ENCODE results near the gene VMA21.

Gene VMA21
- 47.1 to 256 (median 148) reads per million in 3 experiments for total RNA-seq

DNA sequence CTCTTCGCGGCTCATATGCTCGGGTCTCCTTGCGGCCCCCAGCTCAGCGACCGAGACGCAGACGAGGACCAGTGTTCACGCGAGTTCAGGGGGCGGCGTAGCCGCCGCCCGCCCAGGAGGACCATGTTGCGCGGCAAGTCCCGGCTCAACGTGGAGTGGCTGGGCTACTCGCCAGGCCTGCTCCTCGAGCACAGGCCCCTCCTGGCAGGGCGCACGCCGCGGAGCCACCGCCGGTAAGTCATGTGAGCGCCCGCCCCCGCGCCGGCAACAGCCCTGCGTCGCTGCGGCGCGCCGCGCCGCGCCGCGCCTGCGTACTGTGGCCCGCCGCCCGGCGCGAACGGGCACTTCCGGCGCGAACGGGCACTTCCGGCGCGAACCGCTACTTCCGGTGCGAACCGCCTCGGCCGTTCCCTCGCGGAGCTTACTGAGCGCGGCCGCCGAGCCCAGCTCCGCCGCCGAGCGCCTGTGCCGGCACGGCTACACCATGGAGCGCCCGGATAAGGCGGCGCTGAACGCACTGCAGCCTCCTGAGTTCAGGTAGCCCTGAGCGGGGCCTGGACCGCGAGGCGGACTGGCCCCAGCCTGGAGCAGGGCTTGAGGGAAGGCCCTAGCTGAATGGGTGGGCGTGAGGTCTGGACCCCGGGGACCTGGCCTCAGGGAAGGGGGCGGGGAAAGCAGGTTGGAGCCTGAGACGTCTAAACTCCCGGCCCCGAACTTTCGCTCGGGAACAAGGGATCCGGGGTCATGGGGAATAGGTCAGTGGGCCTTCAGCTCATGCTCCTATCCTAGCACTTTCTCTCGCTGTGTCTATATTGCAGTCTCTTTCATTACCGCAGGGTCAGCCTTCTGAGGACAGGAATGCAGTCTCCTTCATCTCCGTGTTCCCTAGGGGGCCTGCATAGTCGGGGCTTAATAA, at the start of gene VMA21:
VMA21 (plus strand) TSS at position 382 of the 916 bp plus-strand sequence; CDS start at position 485, 103 bp downstream.
- peak; percentile 81 for DNase-seq

DNA sequence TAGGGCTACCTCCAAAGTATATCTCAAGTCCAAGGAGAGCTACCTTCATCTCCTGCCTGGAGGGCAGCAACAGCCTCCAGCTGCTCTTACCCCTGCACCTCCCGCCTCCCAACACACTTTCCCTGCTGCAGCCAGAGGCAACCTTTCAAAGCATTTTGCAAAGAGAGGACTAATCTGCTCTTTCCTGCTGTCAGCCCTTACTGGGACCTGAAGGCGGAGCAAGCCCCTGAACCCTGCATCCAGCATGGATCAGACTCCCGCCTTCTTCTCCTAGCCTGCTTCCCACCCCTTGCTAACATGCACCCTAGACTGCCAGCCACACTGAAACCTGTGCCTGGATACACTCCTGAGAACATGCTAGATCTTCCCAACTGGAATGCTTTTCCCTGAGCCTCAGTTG, 37.7 kb upstream of the VMA21 start:
- DNase-seq = no peak

- no peak for DNase-seq
Observed at GRCh38 chrX:151359931-151360871, 36.8 kb upstream of the VMA21 start.

DNA sequence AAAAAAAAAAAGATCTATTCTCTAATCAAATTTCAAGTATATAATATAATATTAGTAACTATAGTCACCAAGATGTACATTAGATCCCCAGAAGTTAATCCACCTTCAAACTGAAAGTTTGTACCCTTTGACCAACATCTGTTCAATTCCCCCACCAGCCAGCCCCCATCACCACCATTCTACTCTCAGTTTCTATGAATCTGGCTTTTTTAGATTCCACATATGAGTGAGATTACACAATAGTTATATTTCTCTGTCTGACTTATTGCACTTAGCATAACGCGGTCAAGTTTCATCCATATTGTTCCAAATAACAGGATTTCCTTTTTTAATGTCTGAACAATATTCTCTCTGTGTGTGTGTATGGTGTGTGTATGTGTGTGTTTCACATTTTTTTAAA, 33.7 kb upstream of the VMA21 start:
- no peak for DNase-seq

DNA sequence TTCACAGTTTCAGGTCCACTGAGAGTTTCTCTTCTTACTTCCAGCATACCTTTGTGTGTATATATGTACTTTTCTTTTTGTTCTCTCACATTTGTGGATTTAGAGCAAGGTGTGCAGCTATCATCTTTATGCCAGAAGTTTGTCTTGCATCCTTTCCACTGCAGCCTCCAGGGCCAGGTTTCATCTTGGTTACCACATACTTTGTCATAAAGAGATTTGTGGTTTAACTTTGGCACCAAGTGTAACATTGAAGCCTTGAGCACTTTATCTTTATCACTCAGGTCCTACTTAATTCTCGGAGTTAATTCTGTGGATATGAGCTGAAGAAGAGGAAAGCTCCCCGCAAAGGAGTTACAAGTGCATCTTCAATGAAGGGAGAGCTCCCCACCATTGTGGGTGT, 31.4 kb upstream of the VMA21 start:
- no peak for DNase-seq

DNA sequence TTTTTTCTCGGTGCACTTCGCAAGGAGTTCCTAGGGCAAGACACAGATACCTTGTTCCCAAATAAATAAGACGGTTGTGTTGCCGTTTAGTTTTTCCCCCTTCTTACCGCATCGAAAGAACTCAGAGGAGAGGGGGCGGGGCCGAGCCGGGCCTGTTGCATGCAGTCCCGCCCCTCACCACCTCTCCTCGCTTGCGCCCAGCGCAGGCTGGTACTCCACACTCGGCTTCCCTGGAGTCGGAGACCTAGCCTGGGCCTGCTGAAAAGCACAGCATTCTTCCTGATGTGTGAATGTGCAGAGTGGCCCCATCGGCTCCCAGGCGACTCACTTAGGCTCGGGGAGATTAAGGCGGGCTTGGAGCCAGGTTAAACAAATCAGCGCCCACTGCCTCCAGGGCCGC, 26.1 kb upstream of the VMA21 start:
- DNase-seq = no peak

DNA sequence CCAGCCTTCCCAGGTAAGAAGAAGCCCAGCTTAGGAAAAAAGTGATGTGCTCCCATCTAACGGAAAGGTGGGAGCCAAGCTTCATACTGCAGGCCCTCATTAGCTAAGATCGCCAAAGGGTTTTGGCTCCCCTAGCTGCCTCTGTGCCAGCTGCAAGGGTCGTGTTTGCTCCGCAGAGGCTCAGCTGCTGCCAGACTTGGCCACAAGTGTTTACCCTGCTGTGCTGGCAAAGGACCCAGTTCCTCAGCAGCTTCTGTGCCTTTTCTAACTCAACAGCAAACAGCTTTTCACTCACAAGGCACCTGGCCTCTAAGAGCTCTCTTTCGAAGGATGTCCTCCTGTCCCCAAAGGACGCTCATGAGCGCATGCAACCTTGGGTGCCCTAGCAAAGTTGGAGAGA, 12.2 kb upstream of the VMA21 start:
- DNase-seq = no peak

DNA sequence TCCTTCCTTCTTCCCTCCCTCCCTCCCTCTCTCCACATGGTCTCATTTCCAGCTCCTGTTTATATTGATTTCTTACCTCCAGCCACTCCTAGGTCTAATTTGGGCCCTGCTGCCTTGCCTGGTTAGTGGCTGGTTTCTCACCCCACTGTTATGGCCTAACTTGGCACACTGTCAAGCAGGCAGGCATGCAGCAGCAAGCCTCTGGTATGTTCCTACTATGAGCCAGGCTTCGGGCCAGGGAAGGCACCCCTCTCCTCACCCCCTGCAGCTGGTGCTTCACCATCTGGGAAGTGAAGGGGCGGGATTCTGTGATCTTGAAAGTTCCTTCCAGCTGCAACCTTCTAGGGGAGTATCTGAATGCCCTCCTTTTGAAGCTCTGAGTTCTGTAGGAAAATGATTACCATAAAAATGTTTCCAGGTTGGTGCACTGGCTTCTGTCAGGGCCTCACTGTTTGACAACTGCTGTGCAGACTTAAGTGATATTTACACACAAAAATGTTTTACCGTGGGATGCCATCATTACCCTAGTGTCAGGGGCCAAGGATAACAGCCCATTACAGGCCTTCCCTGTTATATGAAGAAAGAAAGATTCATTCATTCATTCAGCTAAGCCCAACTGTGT, 10.1 kb upstream of the VMA21 start:
- no peak for DNase-seq

DNA sequence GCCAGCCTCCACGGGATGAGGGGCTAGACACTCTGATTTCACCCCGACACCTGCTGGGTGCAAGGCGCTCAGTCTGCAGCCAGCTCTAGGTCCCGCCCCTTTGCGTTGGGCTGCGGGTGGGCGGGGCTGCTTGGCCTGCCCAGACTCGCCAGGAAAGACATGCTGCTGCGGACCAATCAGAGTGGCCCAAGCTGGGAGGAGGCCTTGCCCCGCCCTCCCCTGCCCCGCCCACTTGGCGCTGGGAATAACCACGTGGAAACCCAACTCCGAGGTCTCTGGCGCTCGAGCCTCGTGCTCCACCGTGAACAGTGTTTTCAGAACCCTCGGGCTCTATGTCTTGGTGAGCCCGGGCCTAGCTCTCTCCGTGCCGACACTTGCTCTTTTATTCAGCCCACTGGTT, 5.3 kb upstream of the VMA21 start:
- DNase-seq = no peak

GRCh38 chrX:151393514-151393913, 3.5 kb upstream of the VMA21 start:
- DNase-seq = peak; percentile 81

DNA sequence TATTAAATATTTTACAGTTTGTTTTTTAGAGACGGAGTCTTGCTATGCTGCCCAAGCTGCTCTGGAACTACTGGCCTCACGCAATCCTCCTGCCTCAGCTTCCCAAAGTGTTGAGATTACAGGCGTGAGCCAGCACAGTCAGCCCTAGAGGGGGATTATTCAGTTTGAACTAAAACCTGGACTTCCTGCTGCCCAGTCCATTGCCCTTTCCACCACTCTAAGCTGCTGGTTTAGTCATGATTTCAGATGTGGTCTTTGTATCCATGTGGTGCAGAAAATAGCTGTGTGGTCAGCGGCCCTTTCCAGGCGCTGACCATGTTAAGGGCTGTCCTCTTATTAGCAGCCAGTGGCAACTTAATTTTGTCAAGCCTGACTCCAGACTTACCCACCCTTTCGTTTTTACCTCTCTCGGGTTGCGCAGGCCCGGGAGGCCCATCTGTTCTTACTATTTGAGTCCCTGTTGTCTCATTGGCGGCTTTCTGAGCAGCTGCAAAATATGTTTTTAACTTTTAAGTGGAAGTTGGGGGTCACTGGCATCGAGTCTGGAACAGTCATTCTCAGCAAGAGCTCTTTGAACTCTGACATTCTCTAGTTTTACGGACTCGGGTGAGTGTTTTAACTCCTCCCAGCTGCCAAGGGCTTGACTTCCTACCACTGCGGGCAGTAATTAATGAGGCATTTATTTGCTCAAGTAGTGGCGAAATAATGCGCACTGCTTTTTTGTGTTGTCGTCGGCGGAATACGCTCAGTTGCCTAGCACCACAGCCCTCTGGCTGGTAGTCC, 773 bp upstream of the VMA21 start:
- DNase-seq = no peak

DNA sequence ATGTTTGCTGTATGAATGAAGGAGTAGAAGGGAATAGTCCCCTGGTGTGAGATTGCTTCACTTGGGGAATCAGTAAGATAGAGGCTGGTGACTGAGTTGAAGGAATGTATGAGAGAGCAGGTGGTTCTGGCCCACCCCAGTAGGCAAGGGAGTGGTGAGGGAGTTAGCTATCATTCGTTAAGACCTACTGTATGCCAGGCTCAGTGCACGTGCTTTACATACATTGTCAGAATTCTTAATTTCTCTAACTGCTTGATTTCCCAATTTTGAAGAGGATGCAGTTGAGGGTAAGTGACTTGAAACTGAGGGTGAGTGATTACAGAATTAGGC, 700 bp downstream of the VMA21 start:
- DNase-seq = no peak

DNA sequence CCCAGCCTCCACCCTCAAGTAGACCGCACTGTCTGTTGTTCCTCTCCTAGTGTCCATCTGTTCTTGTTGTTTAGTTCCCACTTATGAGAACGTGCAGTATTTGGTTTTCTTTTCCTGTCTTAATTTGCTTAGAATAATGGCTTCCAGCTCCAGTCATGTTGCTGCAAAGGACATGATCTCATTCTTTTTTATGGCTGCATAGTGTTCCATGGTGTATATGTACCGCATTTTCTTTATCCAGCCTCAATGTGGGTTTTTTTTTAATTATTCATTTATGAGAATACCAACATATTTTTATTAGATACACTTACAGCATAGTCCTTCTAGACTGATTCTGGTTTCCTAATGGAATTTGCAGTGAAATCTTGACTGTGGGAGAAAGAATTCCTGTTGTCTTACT, 1.3 kb downstream of the VMA21 start:
- DNase-seq = no peak

DNA sequence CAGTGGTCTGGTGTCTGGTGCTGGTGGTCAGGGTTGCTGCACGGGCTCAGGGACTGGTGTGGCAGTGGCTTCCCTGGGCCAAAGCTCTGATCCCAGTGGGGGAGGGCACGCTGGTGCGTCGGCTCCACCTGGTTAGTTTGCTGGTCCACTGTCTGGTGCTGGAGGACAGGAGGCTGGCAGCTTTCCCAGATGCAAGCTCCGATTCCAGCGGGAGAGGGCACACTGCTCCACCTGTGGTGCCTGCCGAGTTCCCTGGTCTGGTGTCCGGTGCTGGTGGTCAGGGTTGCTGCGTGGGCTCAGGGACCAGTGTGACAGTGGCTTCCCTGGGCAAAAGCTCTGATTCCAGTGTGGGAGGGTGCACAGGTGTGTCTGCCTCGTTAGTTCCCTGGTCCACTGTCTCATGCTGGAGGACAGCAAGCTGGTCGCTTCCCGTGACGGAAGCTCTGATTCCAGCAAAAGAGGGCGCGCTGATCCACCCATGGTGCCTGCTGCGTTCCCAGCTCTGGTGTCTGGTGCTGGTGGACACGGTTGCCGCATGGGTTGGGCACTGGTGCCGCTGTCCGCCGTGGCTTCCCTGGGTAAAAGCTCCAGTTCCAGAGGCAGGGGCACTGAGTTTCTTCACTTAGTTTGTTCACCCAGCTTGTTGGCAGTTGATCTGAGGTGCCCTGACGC, 5.8 kb downstream of the VMA21 start:
- no peak for DNase-seq

DNA sequence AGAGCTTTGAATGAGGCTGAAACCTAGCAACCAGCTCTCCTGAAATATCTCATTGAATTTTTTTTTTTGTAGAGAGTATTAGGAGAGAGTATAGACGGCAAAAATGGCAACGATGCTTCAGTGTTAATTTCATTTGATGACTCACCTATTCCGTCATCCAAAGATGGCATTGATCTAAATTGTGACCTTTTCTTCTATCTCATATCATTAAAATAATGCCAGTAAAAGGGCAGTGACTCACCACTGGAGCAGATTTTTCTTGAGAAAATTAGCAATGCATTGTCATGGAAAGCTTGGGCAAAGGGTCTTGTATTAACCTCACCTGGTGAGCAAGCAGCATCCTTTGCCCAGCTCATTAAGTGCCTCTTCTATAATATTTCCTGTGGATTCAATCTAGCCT, 19.6 kb downstream of the VMA21 start:
- no peak for DNase-seq

GRCh38 chrX:151419782-151420181, 22.8 kb downstream of the VMA21 start:
- no peak for DNase-seq

DNA sequence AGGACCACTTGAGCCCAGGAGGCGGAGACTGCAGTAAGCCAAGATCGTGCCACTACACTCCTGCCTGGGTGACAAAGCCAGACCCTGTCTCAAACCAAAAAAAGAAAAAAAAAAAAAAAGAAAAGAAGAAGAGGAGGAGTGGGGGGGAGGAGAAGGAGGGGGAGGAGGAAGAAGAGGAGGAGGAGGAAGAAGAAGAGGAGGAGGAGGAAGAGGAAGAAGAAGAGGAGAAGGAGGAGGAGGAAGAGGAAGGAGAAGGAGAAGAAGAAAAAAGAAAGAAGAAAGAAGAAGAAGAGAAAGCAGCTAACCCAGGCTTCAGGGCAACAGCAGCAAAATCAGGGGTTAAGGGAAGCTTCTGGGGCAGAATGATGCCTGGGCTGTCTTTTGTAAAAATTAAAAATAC, 27.5 kb downstream of the VMA21 start:
- DNase-seq = no peak

- DNase-seq = no peak
Observed at GRCh38 chrX:151448509-151448908, 51.5 kb downstream of the VMA21 start.

DNA sequence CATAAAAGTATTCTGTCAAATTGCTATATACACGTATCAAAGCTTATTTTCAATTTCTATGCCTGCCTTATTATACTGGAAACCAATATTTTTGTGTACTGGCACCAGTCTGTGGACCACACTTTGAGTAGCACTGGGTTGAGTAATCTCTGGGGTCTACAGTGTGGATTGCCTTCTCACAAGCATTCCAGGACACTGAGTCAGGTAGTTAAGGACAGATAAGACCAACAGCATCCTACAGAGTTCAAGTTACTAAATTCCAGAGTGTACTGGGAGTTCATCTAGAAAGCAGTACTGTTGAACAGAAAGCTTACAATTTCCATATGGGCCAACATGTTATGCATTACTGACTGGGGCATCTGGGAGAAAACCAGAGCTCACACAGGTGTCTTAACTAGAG, 61.8 kb downstream of the VMA21 start:
- no peak for DNase-seq
